B cell (primary cell): ENCODE results near the gene WDFY2.

Source experiments
- CTCF ChIP-seq: fragments of 200-600 bp; IDR thresholded peaks from one replicate; pipeline ENCODE4 v1.8.0; 2022; ENCODE audit warnings: antibody characterized with exemption, mild to moderate bottlenecking
- EZH2 ChIP-seq: IDR thresholded peaks from 2 replicates; pipeline ENCODE4 v1.6.1; 2012; ENCODE audit warnings: borderline replicate concordance, low read depth, mild to moderate bottlenecking, moderate library complexity, low read length; ENCODE audit not compliant: insufficient read depth, poor library complexity, severe bottlenecking

- TF ChIP-seq CTCF (no peak), EZH2 (no peak)
Observed at GRCh38 chr13:51740698-51741097, 156.4 kb downstream of the WDFY2 start.
